HG03025 (cell line): ENCODE data around the gene CFAP210.
"Not testable (repeated sequence)": the region's sequence is repeated elsewhere in the genome, so short reads cannot be mapped to it uniquely, and the experiment has no call there.

Experiments used
- ATAC-seq: cut with Tn5 transposase; IDR thresholded peaks from one replicate; pipeline ENCODE4 v1.9.1; 2021; ENCODE audit warnings: mild to moderate bottlenecking, moderate library complexity; ENCODE audit not compliant: unreplicated experiment, low FRiP score

Gene CFAP210

DNA sequence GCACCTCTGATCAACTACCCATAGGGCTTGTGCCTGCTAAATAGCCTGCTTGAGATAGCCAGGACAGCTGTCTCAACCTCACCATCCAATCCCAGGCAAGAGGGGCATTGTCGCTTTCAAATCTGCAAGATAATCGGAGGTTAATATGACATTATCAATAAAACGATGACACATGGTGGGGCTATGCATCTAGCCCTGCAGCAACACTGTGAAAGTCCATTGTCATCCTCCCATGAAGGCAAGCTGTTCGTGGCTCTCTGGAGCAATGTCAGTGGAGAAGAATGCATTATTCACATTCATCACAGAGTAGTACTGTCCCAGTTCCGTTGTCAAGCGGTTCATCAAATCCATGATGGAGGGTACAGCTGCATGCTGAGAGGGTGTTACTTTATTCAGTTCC is 20.5 kb upstream of the CFAP210 start:
- no peak for ATAC-seq

GRCh38 chr2:169713331-169713730 is 19.1 kb upstream of the CFAP210 start:
- ATAC-seq = no peak

DNA sequence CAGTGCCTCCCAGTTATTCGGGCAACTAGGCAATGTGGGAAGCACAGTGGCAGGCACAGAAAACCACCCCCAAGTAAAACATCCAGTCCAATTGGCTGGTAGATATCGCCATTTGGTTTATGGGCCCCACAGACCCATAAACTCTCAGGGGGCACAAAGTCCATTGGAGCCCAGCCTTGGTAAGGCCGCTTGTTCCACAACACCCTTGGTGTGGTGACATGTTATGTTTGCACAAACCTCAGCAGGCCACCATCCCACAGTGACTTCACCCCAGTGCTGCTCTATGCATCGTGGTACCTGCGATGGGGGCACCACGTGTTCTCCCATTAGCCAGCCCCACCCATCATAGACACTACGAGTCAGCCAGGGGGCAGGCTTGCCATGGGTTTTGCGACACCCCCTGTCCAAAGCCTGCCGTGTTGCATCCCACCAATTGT is 18.6 kb upstream of the CFAP210 start:
- ATAC-seq = no peak

GRCh38 chr2:169711751-169712509 is 17.7 kb upstream of the CFAP210 start:
- ATAC-seq = no peak

DNA sequence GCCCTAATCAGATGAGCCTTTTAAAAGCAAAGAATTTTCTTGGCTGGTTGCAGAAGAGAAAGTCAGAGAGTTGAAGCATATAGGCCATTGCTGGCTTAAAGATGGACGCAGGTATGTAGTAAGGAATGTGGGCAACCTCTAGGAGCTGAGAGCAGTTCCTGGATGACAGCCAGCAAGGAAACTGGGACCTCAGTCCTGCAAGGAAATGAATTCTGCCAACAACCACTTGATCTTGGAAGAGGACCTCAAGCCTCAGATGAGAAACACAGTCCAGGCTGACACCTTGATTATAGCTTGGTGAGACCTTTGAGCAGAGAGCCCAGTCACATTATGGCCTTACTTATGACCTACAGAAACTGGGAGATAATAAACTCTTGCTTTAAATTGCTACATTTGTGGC is 15.8 kb upstream of the CFAP210 start:
- no peak for ATAC-seq

DNA sequence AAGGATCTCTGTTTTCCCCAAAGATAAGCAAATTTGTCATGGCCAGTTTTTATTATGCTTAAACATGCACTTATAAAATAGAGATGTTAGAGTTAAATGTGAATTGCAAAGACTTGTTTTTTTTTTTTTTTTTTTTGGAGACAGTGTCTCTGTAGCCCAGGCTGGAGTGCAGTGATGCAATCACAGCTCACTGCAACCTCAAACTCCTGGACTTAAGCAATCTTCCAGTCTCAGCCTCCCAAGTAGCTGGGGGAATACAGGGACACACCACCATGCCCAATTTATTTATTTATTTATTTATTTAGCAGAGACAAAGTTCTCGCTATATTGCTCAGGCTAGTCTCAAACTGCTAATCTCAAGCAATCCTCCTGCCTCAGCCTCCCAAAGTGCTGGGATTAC is 15.1 kb upstream of the CFAP210 start:
- no peak for ATAC-seq

GRCh38 chr2:169707626-169708025 is 13.4 kb upstream of the CFAP210 start:
- ATAC-seq = no peak

GRCh38 chr2:169705927-169706326 is 11.7 kb upstream of the CFAP210 start:
- ATAC-seq = no peak

- ATAC-seq = no peak
Observed at GRCh38 chr2:169704160-169704708, 10.0 kb upstream of the CFAP210 start.

- ATAC-seq = no peak
Observed at GRCh38 chr2:169702996-169703395, 8.8 kb upstream of the CFAP210 start.

DNA sequence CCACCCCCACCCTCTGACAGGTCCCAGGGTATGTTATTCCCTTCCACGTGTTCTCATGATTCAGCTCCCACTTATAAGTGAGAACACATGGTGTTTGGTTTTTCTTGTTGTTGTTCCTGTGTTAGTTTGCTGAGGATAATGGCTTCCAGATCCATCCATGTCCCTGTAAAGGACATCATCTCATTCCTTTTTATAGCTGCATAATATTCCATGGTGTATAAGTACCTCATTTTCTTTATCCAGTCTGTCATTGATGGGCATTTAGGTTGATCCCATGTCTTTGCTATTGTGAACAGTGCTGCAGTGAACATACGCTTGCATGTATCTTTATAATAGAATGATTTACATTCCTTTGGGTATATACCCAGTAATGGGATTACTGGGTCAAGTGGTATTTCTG is 5.0 kb upstream of the CFAP210 start:
- ATAC-seq = not testable (repeated sequence)

- ATAC-seq = no peak
Observed at GRCh38 chr2:169696381-169696780, 2.2 kb upstream of the CFAP210 start.

- no peak for ATAC-seq
Observed at GRCh38 chr2:169694894-169695260, 672 bp upstream of the CFAP210 start.

DNA sequence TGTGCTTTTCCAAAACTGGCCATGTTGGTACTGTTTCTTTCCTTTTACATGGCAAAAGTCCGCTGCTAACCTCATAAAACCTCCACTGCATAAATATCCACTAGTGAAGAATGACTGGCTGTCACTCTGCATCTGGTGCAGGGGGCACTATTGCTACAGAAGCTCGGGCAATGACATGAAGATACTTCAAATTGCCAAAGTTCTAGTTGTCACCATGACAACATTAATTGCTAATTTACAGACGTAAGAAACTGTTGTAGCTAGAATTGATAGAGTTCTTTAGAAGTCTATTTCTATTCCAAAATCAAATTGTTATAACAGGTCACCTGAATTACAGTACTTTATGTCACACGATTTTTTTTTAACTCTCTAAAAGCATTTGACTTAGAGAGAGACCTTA is 845 bp downstream of the CFAP210 start:
- ATAC-seq = no peak

- no peak for ATAC-seq
Observed at GRCh38 chr2:169692718-169693117, 1.5 kb downstream of the CFAP210 start.

DNA sequence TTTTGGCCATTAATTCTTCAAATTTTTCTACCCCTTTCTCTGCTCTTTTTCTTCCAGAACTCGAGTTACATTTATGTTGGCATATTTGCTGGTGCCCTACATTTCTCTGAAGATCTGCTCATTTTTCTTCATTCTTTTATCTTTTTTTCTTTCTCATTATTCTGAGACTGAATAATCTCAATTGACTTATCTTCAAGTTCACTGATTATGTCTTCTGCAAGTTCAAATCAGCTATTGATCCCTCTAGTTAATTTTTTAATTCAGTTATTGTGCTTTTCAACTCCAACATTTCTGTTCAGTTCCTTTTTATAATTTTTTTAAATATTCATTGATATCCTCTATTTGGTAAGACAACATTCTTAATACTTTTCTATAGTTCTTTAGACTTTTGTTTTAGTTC is 3.2 kb downstream of the CFAP210 start:
- no peak for ATAC-seq

GRCh38 chr2:169687943-169688342 is 6.3 kb downstream of the CFAP210 start:
- not testable (repeated sequence) for ATAC-seq

GRCh38 chr2:169686825-169687224 is 7.4 kb downstream of the CFAP210 start:
- ATAC-seq = not testable (repeated sequence)

DNA sequence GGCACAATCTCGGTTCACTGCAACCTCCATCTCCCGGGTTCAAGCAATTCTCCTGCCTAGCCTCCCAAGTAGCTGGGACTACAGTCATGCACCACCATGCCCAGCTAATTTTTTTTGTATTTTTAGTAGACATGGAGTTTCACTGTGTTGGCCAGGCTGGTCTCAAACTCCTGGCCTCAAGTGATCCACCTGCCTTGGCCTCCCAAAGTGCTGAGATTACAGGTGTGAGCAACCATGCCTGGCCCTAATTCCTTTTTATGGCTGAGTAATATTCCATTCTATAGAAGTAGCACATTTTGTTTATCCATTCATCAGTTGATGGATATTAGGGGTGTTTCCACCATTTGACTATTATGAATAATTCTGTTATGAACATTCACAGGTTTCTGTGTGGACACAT is 9.5 kb downstream of the CFAP210 start:
- ATAC-seq = not testable (repeated sequence)

DNA sequence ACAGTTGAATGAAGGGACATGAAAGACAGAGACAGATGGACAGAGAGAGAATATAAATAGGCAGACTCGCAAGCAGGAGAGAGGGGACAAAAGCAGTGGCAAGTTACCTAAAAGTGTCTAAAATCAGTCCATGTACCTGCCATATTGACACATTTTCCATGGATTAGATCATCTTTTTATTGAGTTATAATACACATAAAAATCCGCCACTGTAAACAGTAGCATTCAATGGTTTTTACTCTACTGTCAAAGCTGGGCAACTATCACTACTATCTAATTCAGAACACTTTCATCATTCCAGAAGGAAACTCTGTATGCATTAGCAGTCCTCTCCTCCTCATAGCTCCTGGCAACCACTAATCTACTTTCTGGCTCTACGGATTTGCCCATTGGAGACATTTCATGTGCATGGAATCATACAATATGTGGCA is 10.1 kb downstream of the CFAP210 start:
- ATAC-seq = no peak

DNA sequence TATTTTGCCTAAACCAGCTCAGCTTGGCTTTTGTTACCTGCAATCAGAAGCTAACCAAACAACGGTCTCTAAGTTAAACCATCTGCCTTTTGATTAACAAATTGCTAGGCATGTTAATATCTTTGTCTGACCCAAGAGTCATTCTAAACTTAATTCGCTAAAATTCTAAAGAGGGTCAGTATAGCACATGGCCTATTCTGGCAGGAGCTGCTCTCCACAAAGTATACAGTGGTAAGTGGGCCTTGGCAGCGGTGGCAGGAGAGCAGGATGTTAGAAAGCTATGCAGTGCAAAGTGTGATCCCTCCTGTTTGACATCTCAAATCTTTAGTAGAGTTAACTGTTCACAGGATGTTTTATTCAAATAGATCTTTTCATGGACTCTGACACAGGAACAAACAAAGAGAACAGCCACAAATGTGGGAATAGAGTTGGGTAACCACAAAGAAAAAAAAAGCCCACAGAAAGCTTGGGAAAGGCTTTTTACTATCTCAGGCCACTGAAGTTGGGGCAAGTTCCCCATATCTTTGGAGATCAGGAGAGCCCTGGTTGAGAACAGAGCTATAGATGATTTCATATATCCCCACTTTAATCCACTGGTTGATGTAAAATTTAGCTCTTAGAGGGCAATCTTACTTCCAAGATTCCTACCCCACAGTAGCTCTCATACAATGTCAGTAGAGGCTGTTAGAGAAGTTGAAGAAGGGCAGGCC is 10.6 kb downstream of the CFAP210 start:
- ATAC-seq = no peak

GRCh38 chr2:169683054-169683424 is 11.2 kb downstream of the CFAP210 start:
- no peak for ATAC-seq
